Thyroid gland (tissue), 4 donors: Measurements from ENCODE around the gene ITGA5. TPM values are rescaled to one million over a fixed set of nuclear protein-coding genes. Genes with fewer than 3 reads are reported as not detected.

Experiments used
- DNase-seq, 2 donors: peaks; one replicate each; pipeline ENCODE4 v3.0.0-alpha.2; 2019
- H3K27ac ChIP-seq, 3 donors: fragments of 200-600 bp; sonication (generic); 1 replicate in 2 of 3; 2 replicates in 1 of 3; pipeline ENCODE4 v1.5.1; 2016 to 2019; ENCODE audit warnings: mild to moderate bottlenecking in 1 of 3, moderate library complexity in 1 of 3
- H3K27me3 ChIP-seq: fragments of 200-600 bp; sonication (generic); one replicate; pipeline ENCODE4 v1.5.1; 2019
- H3K36me3 ChIP-seq, 2 donors: fragments of 200-600 bp; sonication (generic); one replicate each; pipeline ENCODE4 v1.5.1; 2016 to 2019
- H3K4me1 ChIP-seq, 2 donors: fragments of 200-600 bp; sonication (generic); one replicate each; pipeline ENCODE4 v1.5.1; 2017 to 2019
- H3K4me3 ChIP-seq, 3 donors: fragments of 200-600 bp; sonication (generic); replicated peaks in 1 of 3; 1 replicate in 2 of 3; 2 replicates in 1 of 3; pipeline ENCODE4 v1.5.1; 2016; ENCODE audit warnings: mild to moderate bottlenecking in 1 of 3
- H3K9me3 ChIP-seq: fragments of 200-600 bp; sonication (generic); one replicate; pipeline ENCODE4 v1.5.1; 2017
- POLR2A ChIP-seq, 2 donors: fragments of 450-650 bp; IDR thresholded peaks; one replicate each; pipeline ENCODE4 v1.6.1; 2017; ENCODE audit warnings: antibody characterized with exemption in 2 of 2, mild to moderate bottlenecking in 2 of 2, moderate library complexity in 1 of 2
- WGBS, 2 donors: methylation state at CpG; one replicate each; pipeline ENCODE4 v1.1.5; 2017; 5-methylcytosine and 5-hydroxymethylcytosine counted together
- intact Hi-C: fragments of 100-400 bp; cut with DNase I; formaldehyde crosslinking; loops from one replicate; pipeline ENCODE4 v1.15.1; 2023
- total RNA-seq, 4 donors: library from RNA; depleted of rRNA; stranded (reverse); fragments of >200 nt; gene quantifications; one replicate each; pipeline ENCODE4 v1.2.3, GENCODE V29; 2016
- TF ChIP-seq, protein P1 (sequence below), 6 experiments: fragments of 200-600 bp in 3 of 6; fragments of 450-650 bp in 3 of 6; sonication (generic) in 3 of 6; IDR thresholded peaks; one replicate each; pipeline ENCODE4 v1.5.1; 2016 to 2019; ENCODE audit warnings: antibody characterized with exemption in 6 of 6, mild to moderate bottlenecking in 2 of 6, inconsistent platforms in 1 of 6, moderate library complexity in 1 of 6

Gene ITGA5
- total RNA-seq, 4 donors from 2014 or later = 40.3 to 64.5 (median 51.6) TPM

DNA sequence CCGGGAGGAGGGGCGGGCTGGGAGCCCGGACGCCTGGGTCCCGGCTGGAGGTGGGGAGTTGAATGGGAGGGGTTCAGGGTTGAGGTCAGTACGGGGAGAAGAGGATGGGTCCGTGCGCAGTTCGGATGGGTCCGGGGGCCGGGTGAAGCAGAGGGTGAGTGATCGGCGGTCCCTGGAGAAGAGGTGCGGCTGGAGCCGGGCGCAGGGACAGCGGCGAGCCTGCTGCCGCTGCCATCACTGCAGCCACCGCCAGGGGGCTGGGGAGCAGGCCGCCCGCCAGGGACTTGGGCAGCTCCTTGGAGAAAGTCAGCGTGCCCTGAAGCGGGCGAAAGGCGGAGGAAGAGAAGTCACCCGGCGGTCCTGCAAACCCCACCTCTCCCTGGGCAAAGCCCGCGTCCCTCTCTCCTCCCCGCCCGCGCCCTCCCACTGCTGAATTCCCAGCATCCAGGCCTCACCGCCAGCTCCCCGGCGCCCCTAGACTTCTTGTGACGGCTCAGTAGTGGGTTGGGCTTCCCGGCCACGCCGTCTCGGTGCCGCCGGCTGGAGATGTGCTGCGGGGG is 48.8 kb downstream of the ITGA5 start:
- H3K4me3 ChIP-seq = peak overlapping the region in 1 of 3 donors; percentile 15
- peaks cover 22 to 54% of the 10 kb centered on the region in 2 donors for H3K4me1 ChIP-seq
- intact Hi-C loops = no loop called here
- TF ChIP-seq, protein P1, sequence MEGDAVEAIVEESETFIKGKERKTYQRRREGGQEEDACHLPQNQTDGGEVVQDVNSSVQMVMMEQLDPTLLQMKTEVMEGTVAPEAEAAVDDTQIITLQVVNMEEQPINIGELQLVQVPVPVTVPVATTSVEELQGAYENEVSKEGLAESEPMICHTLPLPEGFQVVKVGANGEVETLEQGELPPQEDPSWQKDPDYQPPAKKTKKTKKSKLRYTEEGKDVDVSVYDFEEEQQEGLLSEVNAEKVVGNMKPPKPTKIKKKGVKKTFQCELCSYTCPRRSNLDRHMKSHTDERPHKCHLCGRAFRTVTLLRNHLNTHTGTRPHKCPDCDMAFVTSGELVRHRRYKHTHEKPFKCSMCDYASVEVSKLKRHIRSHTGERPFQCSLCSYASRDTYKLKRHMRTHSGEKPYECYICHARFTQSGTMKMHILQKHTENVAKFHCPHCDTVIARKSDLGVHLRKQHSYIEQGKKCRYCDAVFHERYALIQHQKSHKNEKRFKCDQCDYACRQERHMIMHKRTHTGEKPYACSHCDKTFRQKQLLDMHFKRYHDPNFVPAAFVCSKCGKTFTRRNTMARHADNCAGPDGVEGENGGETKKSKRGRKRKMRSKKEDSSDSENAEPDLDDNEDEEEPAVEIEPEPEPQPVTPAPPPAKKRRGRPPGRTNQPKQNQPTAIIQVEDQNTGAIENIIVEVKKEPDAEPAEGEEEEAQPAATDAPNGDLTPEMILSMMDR (IDR thresholded peaks at IDR 0.05) = peak; percentile 79 to 95 (median 88)
- no peak for TF ChIP-seq POLR2A (IDR thresholded peaks at IDR 0.05)
- peaks cover 8 to 18% of the 10 kb centered on the region in 2 donors for H3K36me3 ChIP-seq
- H3K9me3 ChIP-seq = no peaks in the 10 kb centered on the region
- H3K27ac ChIP-seq = peak overlapping the region in 2 of 3 donors; percentile 63 to 67
- DNase-seq = peak; percentile 82 to 86
- WGBS, 2 donors = 16 to 18% methylated on average over 9 to 37 of the region's 44 CpGs
- no peaks in the 10 kb centered on the region for H3K27me3 ChIP-seq

DNA sequence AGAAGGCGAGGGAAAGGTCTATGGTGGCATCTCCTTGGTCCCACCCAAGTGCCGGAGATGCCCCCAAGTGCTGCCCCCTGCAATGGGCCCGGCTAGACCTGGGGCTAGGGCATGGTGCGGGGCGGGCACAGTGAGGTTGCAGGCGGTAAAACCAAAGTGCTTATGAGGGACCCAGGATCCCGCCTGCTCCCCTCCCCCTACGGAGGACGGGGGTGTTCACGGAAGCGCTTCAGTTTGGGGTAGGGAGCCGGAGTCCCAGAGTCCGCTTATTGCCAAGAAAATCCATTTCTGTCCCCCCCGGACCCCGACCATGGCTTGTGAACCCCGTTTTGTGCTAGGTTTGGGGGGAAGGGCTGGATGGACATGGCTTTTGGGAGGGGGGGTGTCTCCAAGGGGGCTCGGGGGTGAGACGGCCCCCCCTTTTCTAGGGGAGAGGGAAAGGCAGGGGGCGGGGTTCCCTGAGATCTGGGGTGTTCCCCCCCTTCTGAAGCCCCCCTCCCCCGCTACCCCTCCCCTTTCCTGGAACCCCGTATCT is 49.4 kb downstream of the ITGA5 start:
- peaks cover 17 to 48% of the 10 kb centered on the region in 2 donors for H3K4me1 ChIP-seq
- WGBS, 2 donors = 62 to 78% methylated on average over 14 to 21 of the region's 21 CpGs
- no peaks in the 10 kb centered on the region for H3K9me3 ChIP-seq
- H3K27me3 ChIP-seq = no peaks in the 10 kb centered on the region
- H3K4me3 ChIP-seq = peak overlapping the region in 1 of 3 donors; percentile 15
- H3K27ac ChIP-seq = peak overlapping the region in 2 of 3 donors; percentile 63 to 67
- TF ChIP-seq, protein P1 (IDR thresholded peaks at IDR 0.05) = no peak
- no peak for TF ChIP-seq POLR2A (IDR thresholded peaks at IDR 0.05)
- no peak for DNase-seq
- intact Hi-C loops = loop anchor here (10.0 kb wide), 1 partner anchor 115 kb away; no protein-coding TSS in a partner anchor
- H3K36me3 ChIP-seq = peaks cover 8 to 18% of the 10 kb centered on the region in 2 donors

DNA sequence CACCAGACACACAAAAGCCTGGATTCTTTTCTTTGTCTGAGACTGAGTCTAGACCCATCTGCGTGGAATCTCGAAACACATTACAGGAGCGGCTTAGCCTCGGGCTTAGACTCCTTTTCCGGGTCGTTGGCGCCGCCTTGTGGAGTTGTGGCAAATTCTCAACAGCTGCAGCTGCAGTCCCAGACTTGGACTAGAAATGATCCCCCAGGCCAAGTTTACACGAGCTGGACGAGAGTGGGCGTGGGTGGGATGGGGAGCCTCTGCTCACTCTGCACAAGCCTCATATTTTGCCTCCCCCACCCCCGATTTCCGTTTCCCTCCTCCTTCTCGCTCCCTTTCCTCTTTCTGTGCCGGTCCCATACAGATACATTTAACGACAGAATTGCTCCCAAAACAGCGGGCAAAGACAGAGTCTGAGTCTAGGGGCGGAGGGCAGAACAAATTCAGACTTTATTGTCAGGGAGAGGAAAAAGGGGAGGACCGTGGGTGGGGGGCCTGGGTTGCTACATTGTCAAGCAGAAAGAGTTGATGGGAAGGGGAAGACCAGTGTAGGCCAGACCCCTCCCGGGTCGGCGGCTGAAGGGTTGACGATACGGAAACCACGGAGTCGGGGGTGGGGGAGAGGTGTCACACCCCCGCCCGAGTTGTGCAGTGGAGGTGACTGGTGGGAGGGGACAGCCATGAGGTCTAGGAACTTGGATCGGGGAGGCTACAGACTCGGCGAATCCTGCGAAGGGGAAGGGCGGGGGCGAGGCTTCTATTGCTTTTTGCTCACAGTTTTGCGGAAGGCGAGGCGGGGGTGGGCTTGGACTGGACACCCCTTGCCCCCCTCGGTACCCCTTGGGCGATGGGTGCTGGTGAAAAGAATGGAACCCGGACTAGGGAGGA is 50.1 kb downstream of the ITGA5 start:
- intact Hi-C loops = loop anchor here (10.0 kb wide), 1 partner anchor 114 kb away; no protein-coding TSS in a partner anchor
- TF ChIP-seq POLR2A (IDR thresholded peaks at IDR 0.05) = no peak
- TF ChIP-seq, protein P1 (IDR thresholded peaks at IDR 0.05) = peak; percentile 47 to 83 (median 76)
- peak overlapping the region in 1 of 3 donors; percentile 63 for H3K27ac ChIP-seq
- no peak overlapping the region for H3K4me3 ChIP-seq
- no peaks in the 10 kb centered on the region for H3K27me3 ChIP-seq
- H3K36me3 ChIP-seq = peaks cover 8 to 18% of the 10 kb centered on the region in 2 donors
- H3K9me3 ChIP-seq = no peaks in the 10 kb centered on the region
- WGBS, 2 donors = 46 to 47% methylated on average over 40 of the region's 40 CpGs
- DNase-seq = peak; percentile 86 to 92
- peaks cover 14 to 42% of the 10 kb centered on the region in 2 donors for H3K4me1 ChIP-seq

DNA sequence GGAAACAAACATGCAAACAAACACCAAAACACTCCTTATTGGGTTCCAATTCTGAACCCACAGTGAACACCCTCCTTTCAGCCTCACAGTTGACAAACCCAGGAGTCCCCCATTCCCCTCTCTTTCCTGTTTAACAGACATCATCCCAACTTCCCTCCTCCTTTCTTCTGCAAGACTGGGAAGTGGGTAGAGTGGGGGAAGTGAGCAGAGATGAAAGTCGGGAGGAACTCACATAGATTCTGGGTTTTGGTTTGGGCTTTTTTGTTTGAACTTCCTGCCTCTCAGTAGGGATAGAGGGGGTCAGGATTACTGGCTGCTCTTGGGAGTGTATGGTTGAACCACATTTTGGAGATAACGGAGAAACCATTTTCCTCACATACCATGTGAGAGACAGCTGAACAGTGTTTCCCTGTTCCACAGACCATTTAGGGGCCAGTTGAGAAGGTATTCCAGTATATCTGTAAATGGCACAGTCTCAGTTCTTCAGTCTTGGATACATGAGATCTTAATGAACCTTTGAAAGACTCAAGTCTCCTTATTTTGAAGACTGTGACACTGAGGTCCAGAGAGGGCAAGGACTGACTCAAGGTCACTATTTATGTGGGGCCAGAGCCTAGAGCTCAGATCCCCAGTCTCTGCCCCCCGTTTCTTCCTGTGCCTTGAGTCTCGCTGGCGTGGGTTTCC is 50.9 kb downstream of the ITGA5 start:
- peaks cover 14 to 42% of the 10 kb centered on the region in 2 donors for H3K4me1 ChIP-seq
- TF ChIP-seq POLR2A (IDR thresholded peaks at IDR 0.05) = no peak
- TF ChIP-seq, protein P1 (IDR thresholded peaks at IDR 0.05) = no peak

More for the DNA sequence above, 50.9 kb downstream of the ITGA5 start:
- no peak overlapping the region for H3K4me3 ChIP-seq
- H3K9me3 ChIP-seq = no peaks in the 10 kb centered on the region
- no peak for DNase-seq
- H3K27ac ChIP-seq = peak overlapping the region in 1 of 3 donors; percentile 63
- WGBS, 2 donors = 30 to 35% methylated on average over 5 of the region's 5 CpGs
- intact Hi-C loops = loop anchor here (10.0 kb wide), 1 partner anchor 113 kb away; no protein-coding TSS in a partner anchor
- peaks cover 0 to 18% of the 10 kb centered on the region in 2 donors for H3K36me3 ChIP-seq
- H3K27me3 ChIP-seq = no peaks in the 10 kb centered on the region
